Glutamatergic neuron (in vitro differentiated cells): ENCODE measurements around the gene ZBTB8OS. TPM values are rescaled to one million over a fixed set of nuclear protein-coding genes. Genes with fewer than 3 reads are reported as not detected.
"Not testable (repeated sequence)": the region's sequence is repeated elsewhere in the genome, so short reads cannot be mapped to it uniquely, and the experiment has no call there.

ENCODE experiments used
- DNase-seq: peaks from one replicate; pipeline ENCODE4 v3.0.0; 2022
- H3K27ac Mint-ChIP-seq: one replicate; pipeline ENCODE4 v1.8.0; 2020; ENCODE audit warnings: mild to moderate bottlenecking, mixed read lengths, inconsistent platforms; ENCODE audit not compliant: unreplicated experiment
- H3K27me3 Mint-ChIP-seq: one replicate; pipeline ENCODE4 v1.8.0; 2020; ENCODE audit warnings: mild to moderate bottlenecking, moderate library complexity, mixed read lengths, inconsistent platforms; ENCODE audit not compliant: unreplicated experiment
- H3K36me3 Mint-ChIP-seq: one replicate; pipeline ENCODE4 v1.8.0; 2020; ENCODE audit warnings: mild to moderate bottlenecking, mixed read lengths, inconsistent platforms; ENCODE audit not compliant: unreplicated experiment
- H3K4me1 Mint-ChIP-seq: one replicate; pipeline ENCODE4 v1.8.0; 2020; ENCODE audit warnings: mild to moderate bottlenecking, low read depth, mixed read lengths, inconsistent platforms; ENCODE audit not compliant: unreplicated experiment
- H3K4me3 Mint-ChIP-seq: one replicate; pipeline ENCODE4 v1.8.0; 2020; ENCODE audit warnings: mild to moderate bottlenecking, mixed read lengths, inconsistent platforms; ENCODE audit not compliant: unreplicated experiment
- H3K9me3 Mint-ChIP-seq: one replicate; pipeline ENCODE4 v1.8.0; 2020; ENCODE audit warnings: mild to moderate bottlenecking, moderate library complexity, mixed read lengths, inconsistent platforms; ENCODE audit not compliant: unreplicated experiment
- total RNA-seq: library from RNA; stranded (reverse); fragmentation: NEBNext Ultra II Directional; extraction: Animal tissue kit (Norgen Biotek cat#: 25700); gene quantifications from one replicate; pipeline ENCODE4 v1.2.1, GENCODE V29; 2021; ENCODE audit not compliant: unreplicated experiment
- TF ChIP-seq, protein P1 (sequence below): fragments of 200-600 bp; sonication (generic); IDR thresholded peaks from one replicate; pipeline ENCODE4 v1.5.0; 2021; ENCODE audit not compliant: partially characterized antibody, unreplicated experiment

Gene ZBTB8OS
- total RNA-seq, 1 donor from 2014 or later: 63.4 TPM

DNA sequence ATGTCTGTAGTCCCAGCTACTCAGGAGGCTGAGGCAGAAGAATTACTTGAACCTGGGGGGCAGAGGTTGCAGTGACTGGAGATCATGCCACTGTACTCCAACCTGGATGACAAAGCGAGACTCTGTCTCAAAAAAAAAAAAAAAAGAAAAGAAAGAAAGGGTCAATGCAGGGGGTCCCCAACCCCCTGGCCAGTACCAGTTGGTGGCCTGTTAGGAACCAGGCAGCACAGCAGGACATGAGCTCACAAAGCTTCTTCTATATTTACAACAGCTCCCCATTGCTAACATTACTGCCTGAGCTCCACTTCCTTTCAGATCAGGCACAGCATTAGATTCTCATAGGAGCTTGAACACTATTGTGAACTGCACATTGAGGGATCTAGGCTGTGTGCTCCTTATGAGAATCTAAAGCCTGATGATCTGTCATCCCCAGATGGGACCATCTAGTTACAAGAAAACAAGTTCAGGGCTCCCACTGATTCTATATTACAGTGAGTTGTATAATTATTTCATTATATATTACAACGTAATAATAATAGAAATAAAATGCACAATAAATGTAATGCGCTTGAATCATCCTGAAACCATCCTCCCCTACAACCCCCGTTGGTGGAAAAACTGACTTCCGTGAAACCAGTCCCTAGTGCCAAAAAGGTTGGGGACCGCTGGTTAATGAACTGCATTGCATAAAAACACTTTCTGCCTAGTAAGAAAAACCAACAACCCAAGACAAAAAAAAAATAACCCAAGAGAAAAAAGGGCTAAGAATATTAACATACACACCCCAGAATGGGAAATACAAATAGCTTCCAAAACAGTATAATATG lies 2.8 kb downstream of the ZBTB8OS start:
- H3K4me3 Mint-ChIP-seq: no peak overlapping the region
- H3K4me1 Mint-ChIP-seq: peaks cover 5% of the 10 kb centered on the region
- TF ChIP-seq, protein P1, sequence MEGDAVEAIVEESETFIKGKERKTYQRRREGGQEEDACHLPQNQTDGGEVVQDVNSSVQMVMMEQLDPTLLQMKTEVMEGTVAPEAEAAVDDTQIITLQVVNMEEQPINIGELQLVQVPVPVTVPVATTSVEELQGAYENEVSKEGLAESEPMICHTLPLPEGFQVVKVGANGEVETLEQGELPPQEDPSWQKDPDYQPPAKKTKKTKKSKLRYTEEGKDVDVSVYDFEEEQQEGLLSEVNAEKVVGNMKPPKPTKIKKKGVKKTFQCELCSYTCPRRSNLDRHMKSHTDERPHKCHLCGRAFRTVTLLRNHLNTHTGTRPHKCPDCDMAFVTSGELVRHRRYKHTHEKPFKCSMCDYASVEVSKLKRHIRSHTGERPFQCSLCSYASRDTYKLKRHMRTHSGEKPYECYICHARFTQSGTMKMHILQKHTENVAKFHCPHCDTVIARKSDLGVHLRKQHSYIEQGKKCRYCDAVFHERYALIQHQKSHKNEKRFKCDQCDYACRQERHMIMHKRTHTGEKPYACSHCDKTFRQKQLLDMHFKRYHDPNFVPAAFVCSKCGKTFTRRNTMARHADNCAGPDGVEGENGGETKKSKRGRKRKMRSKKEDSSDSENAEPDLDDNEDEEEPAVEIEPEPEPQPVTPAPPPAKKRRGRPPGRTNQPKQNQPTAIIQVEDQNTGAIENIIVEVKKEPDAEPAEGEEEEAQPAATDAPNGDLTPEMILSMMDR: no peak
- no peaks in the 10 kb centered on the region for H3K36me3 Mint-ChIP-seq
- H3K27ac Mint-ChIP-seq: no peak overlapping the region
- H3K9me3 Mint-ChIP-seq: peaks cover 13% of the 10 kb centered on the region
- peaks cover 5% of the 10 kb centered on the region for H3K27me3 Mint-ChIP-seq
- DNase-seq: no peak

DNA sequence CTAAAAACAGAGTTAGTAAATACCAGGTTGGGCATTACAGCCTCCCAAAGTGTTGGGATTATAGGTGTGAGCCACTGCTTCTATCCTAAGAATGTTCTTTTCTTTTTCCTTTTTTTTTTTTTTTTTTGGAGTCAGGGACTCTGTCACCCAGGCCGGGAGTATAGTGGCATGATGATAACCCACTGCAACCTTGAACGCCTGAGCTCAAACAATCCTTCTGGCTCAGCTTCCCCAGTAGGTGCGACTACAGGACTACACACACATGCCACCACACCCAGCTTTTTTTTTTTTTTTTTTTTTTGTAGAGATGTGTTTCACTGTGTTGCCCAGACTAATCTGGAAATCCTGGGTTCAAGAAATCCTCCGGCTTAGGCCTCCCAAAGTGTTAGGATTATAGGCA lies 5.9 kb downstream of the ZBTB8OS start:
- Mint-ChIP-seq H3K27me3 (no peaks in the 10 kb centered on the region), H3K27ac (no peak overlapping the region), H3K4me3 (no peak overlapping the region), H3K36me3 (no peaks in the 10 kb centered on the region), H3K4me1 (peaks cover 2% of the 10 kb centered on the region), H3K9me3 (no peaks in the 10 kb centered on the region)
- no peak for DNase-seq
- TF ChIP-seq, protein P1: no peak

GRCh38 chr1:32642292-32642827 lies 8.0 kb downstream of the ZBTB8OS start:
- not testable (repeated sequence) for H3K4me3 Mint-ChIP-seq, H3K27ac Mint-ChIP-seq, H3K36me3 Mint-ChIP-seq, H3K9me3 Mint-ChIP-seq, H3K4me1 Mint-ChIP-seq, DNase-seq, H3K27me3 Mint-ChIP-seq

- Mint-ChIP-seq H3K4me1 (peaks cover 5% of the 10 kb centered on the region), H3K36me3 (no peaks in the 10 kb centered on the region)
- no peak for DNase-seq
Observed at GRCh38 chr1:32639489-32640075, 10.8 kb downstream of the ZBTB8OS start.

DNA sequence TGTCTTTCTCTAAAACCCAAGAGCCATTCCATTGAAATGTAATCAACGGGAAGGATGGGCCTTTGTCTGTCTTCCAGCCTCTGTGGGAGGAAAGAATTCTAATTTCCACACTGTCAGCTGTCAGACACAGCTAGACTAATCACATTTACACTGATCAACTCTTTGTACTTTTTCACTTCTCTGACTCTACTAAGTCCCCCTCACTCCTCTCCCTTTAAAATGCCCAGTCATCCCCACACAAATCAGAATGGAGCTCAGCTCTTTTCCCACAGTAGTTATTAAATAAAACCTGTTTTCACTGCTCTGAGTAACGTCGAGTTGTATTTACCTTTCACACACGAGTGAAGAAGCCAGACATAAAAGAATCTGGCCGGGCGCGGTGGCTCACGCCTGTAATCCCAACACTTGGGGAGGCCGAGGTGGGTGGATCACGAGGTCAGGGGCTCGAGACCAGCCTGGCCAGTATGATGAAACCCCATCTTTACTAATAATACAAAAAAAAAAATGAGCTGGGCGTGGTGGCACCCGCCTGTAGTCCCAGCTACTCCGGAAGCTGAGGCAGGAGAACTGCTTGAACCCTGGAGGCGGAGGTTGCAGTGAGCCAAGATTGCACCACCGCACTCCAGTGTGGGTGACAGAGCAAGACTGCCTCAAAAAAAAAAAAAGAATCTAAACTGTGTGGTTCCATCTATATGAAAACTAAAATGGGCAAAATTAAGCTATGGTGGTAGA lies 13.3 kb downstream of the ZBTB8OS start:
- TF ChIP-seq, protein P1: no peak
- Mint-ChIP-seq H3K4me3 (no peak overlapping the region), H3K27ac (peak overlapping the region; percentile 77), H3K4me1 (peaks cover 5% of the 10 kb centered on the region), H3K27me3 (peaks cover 2% of the 10 kb centered on the region), H3K9me3 (no peaks in the 10 kb centered on the region), H3K36me3 (no peaks in the 10 kb centered on the region)
- DNase-seq: no peak

More at GRCh38 chr1:32639489-32640075, 10.8 kb downstream of the ZBTB8OS start:
- Mint-ChIP-seq H3K4me3 (no peak overlapping the region), H3K9me3 (no peaks in the 10 kb centered on the region), H3K27me3 (peaks cover 2% of the 10 kb centered on the region), H3K27ac (no peak overlapping the region)
- TF ChIP-seq, protein P1: no peak
